IMR-90 (cell line): ENCODE data around the gene FOXC1. TPM values are rescaled to one million over a fixed set of nuclear protein-coding genes. Genes with fewer than 3 reads are reported as not detected.

ENCODE experiments used
- ATAC-seq: fragments of 200-7000 bp; cut with Tn5 transposase; 2 replicates; pipeline ENCODE4 v1.9.1; 2020; ENCODE audit warnings: low read depth, mild to moderate bottlenecking, moderate library complexity
- BruUV-seq: library from RNA; stranded (reverse); fragments of 400-500 nt; replicated peaks from 2 replicates; lab custom pipeline; 2021; lab: Mats Ljungman, UMichigan
- CTCF ChIA-PET: fragments of 300-600 bp; formaldehyde crosslinking; extraction: SDS; loops from one replicate; lab custom pipeline; 2021; ENCODE audit warnings: antibody characterized with exemption; lab: Yijun Ruan, JAX
- POLR2A ChIA-PET: fragments of 300-600 bp; sonication (Branson Sonifier 250); formaldehyde crosslinking; loops from one replicate; lab custom pipeline; 2022; ENCODE audit warnings: antibody characterized with exemption; ENCODE audit not compliant: unreplicated experiment; lab: Charles Lee
- DNase-seq: peaks from one replicate; pipeline ENCODE4 v3.0.0; 2013
- H2AFZ ChIP-seq: replicated peaks from 2 replicates; pipeline ENCODE3; 2013; ENCODE audit warnings: low read length, mild to moderate bottlenecking; ENCODE audit not compliant: poor library complexity
- H2AK5ac ChIP-seq: 2 replicates; pipeline ENCODE4 v1.6.1; 2013; ENCODE audit warnings: low read depth, low read length, inconsistent platforms
- H2AK9ac ChIP-seq: replicated peaks from 2 replicates; pipeline ENCODE3; 2013; ENCODE audit warnings: mild to moderate bottlenecking, low read depth, low read length, moderate library complexity; ENCODE audit not compliant: poor library complexity
- H2BK120ac ChIP-seq: 2 replicates; pipeline ENCODE4 v1.6.1; 2013; ENCODE audit warnings: low read depth, low read length, inconsistent platforms
- H2BK15ac ChIP-seq: 3 replicates; pipeline ENCODE4 v1.6.1; 2013; ENCODE audit warnings: low read depth, low read length, inconsistent platforms
- H2BK20ac ChIP-seq: 2 replicates; pipeline ENCODE4 v1.6.1; 2013; ENCODE audit warnings: low read depth, mild to moderate bottlenecking, inconsistent platforms, low read length, moderate library complexity
- H2BK5ac ChIP-seq: 2 replicates; pipeline ENCODE4 v1.6.1; 2013; ENCODE audit warnings: mild to moderate bottlenecking, low read depth, low read length, inconsistent platforms; ENCODE audit not compliant: poor library complexity, severe bottlenecking
- H3K14ac ChIP-seq: replicated peaks from 2 replicates; pipeline ENCODE4 v1.6.1; 2013; ENCODE audit warnings: low read depth, low read length, inconsistent platforms
- H3K18ac ChIP-seq: 2 replicates; pipeline ENCODE4 v1.6.1; 2013; ENCODE audit warnings: low read depth, low read length, control low read depth
- H3K23ac ChIP-seq: 2 replicates; pipeline ENCODE4 v1.6.1; 2013; ENCODE audit warnings: low read depth, low read length, inconsistent platforms
- H3K27ac ChIP-seq: 2 replicates; pipeline ENCODE4 v1.5.1; 2013; ENCODE audit warnings: mild to moderate bottlenecking, control low read depth, low read length; ENCODE audit not compliant: insufficient read depth
- H3K27me3 ChIP-seq: 2 replicates; pipeline ENCODE4 v1.6.1; 2013; ENCODE audit warnings: low read length; ENCODE audit not compliant: control insufficient read depth, insufficient read depth
- H3K36me3 ChIP-seq: 2 replicates; pipeline ENCODE4 v1.6.1; 2013; ENCODE audit warnings: low read length, mixed read lengths; ENCODE audit not compliant: control insufficient read depth, insufficient read depth
- H3K4ac ChIP-seq: 2 replicates; pipeline ENCODE4 v1.6.1; 2013; ENCODE audit warnings: low read depth, low read length, inconsistent platforms
- H3K4me1 ChIP-seq: 2 replicates; pipeline ENCODE4 v1.6.1; 2013; ENCODE audit warnings: low read length, mixed read lengths; ENCODE audit not compliant: control insufficient read depth, insufficient read depth
- H3K4me2 ChIP-seq: 2 replicates; pipeline ENCODE4 v1.6.1; 2013; ENCODE audit warnings: low read depth, mild to moderate bottlenecking, control low read depth, low read length, moderate library complexity
- H3K4me3 ChIP-seq: 2 replicates; pipeline ENCODE4 v1.5.1; 2013; ENCODE audit warnings: low read depth, mild to moderate bottlenecking, control low read depth, low read length, moderate library complexity; ENCODE audit not compliant: insufficient read depth
- H3K56ac ChIP-seq: 2 replicates; pipeline ENCODE4 v1.6.1; 2013; ENCODE audit warnings: low read length, inconsistent platforms; ENCODE audit not compliant: insufficient read depth; ENCODE audit errors: extremely low read depth
- H3K79me1 ChIP-seq, 2 experiments: 2 replicates each; pipeline ENCODE4 v1.6.1; 2013; ENCODE audit warnings: low read length in 2 of 2, inconsistent platforms in 1 of 2, low read depth in 1 of 2
- H3K9ac ChIP-seq: 2 replicates; pipeline ENCODE4 v1.6.1; 2013; ENCODE audit warnings: low read depth, low read length, control low read depth
- H3K9me1 ChIP-seq: 2 replicates; pipeline ENCODE4 v1.6.1; 2013; ENCODE audit warnings: low read length, inconsistent platforms; ENCODE audit not compliant: insufficient read depth
- H3K9me3 ChIP-seq: 2 replicates; pipeline ENCODE4 v1.6.1; 2013; ENCODE audit warnings: low read length; ENCODE audit not compliant: control insufficient read depth, insufficient read depth
- H4K20me1 ChIP-seq: 2 replicates; pipeline ENCODE4 v1.6.1; 2013; ENCODE audit warnings: low read length, inconsistent platforms; ENCODE audit not compliant: insufficient read depth
- H4K5ac ChIP-seq: 2 replicates; pipeline ENCODE4 v1.6.1; 2013; ENCODE audit warnings: mild to moderate bottlenecking, low read depth, low read length, control low read depth
- H4K8ac ChIP-seq, 2 experiments: 2 replicates each; pipeline ENCODE4 v1.6.1; 2013; ENCODE audit warnings: low read depth in 2 of 2, low read length in 2 of 2, control low read depth in 1 of 2, inconsistent platforms in 1 of 2
- H4K91ac ChIP-seq: 2 replicates; pipeline ENCODE4 v1.6.1; 2013; ENCODE audit warnings: low read depth, low read length, inconsistent platforms; ENCODE audit not compliant: insufficient read depth
- BHLHE40 ChIP-seq: fragments of 150-350 bp; IDR thresholded peaks from 2 replicates; pipeline ENCODE4 v1.6.1; 2016; ENCODE audit warnings: mild to moderate bottlenecking, low read depth, low read length
- CEBPB ChIP-seq: IDR thresholded peaks from 2 replicates; pipeline ENCODE4 v1.6.1; 2012; ENCODE audit warnings: low read depth, low read length, improper control_type of control experiment
- CHD1 ChIP-seq: IDR thresholded peaks from 2 replicates; pipeline ENCODE4 v1.6.1; 2012; ENCODE audit warnings: low read depth, low read length, improper control_type of control experiment
- FOS ChIP-seq: fragments of 150-350 bp; IDR thresholded peaks from 2 replicates; pipeline ENCODE4 v1.6.1; 2016; ENCODE audit warnings: low read depth, low read length
- MAFK ChIP-seq: IDR thresholded peaks from 2 replicates; pipeline ENCODE4 v1.6.1; 2012; ENCODE audit warnings: low read depth, low read length, improper control_type of control experiment
- MAZ ChIP-seq: IDR thresholded peaks from 2 replicates; pipeline ENCODE4 v1.6.1; 2012; ENCODE audit warnings: low read depth, mild to moderate bottlenecking, low read length, improper control_type of control experiment, moderate library complexity, borderline replicate concordance
- MXI1 ChIP-seq: IDR thresholded peaks from 2 replicates; pipeline ENCODE4 v1.6.1; 2012; ENCODE audit warnings: low read depth, mild to moderate bottlenecking, low read length, moderate library complexity, borderline replicate concordance
- NFE2L2 ChIP-seq: fragments of 150-350 bp; IDR thresholded peaks from 2 replicates; pipeline ENCODE4 v1.6.1; 2016; ENCODE audit warnings: low read depth, mild to moderate bottlenecking, low read length
- POLR2A ChIP-seq: IDR thresholded peaks from 2 replicates; pipeline ENCODE4 v1.6.1; 2012; ENCODE audit warnings: mild to moderate bottlenecking, low read depth, low read length
- RAD21 ChIP-seq: IDR thresholded peaks from 2 replicates; pipeline ENCODE4 v1.6.1; 2012; ENCODE audit warnings: low read length, improper control_type of control experiment
- RCOR1 ChIP-seq: IDR thresholded peaks from 2 replicates; pipeline ENCODE4 v1.6.1; 2012; ENCODE audit warnings: mild to moderate bottlenecking, low read length, improper control_type of control experiment; ENCODE audit not compliant: insufficient replicate concordance
- RFX5 ChIP-seq: IDR thresholded peaks from 2 replicates; pipeline ENCODE4 v1.8.0; 2012; ENCODE audit warnings: low read depth, mild to moderate bottlenecking, low read length, moderate library complexity
- SMC3 ChIP-seq: fragments of 150-350 bp; IDR thresholded peaks from 2 replicates; pipeline ENCODE4 v1.6.1; 2016; ENCODE audit warnings: low read depth, mild to moderate bottlenecking, antibody characterized with exemption, low read length, moderate library complexity
- WGBS, 2 experiments: methylation state at CpG; one replicate each; pipeline versions ENCODE4 v1.1.5 to v1.1.7; 2013; ENCODE audit warnings: missing lambda C conversion rate in 2 of 2; ENCODE audit not compliant: insufficient read length in 1 of 2; ENCODE audit errors: extremely low coverage in 2 of 2; 5-methylcytosine and 5-hydroxymethylcytosine counted together
- dilution Hi-C: fragments of 300-500 bp; cut with HindIII; formaldehyde crosslinking; loops from one replicate; pipeline ENCODE4 v1.14.3; 2018; ENCODE audit warnings: low sequenced_read_pairs; ENCODE audit not compliant: unreplicated experiment
- in situ Hi-C: fragments of 300-500 bp; cut with MboI; formaldehyde crosslinking; loops from 3 replicates; pipeline ENCODE4 v1.14.3; 2019; ENCODE audit warnings: low sequenced_read_pairs, inconsistent platforms, mixed read lengths
- intact Hi-C: fragments of 100-400 bp; cut with micrococcal nuclease; formaldehyde crosslinking; loops from 2 replicates; pipeline ENCODE4 v1.10.0; 2022
- polyA plus RNA-seq, 3 experiments: library from polyadenylated mRNA; depleted of rRNA; stranded (reverse); fragments of >200 nt; gene quantifications; 2 replicates each; pipeline ENCODE4 v1.2.3, GENCODE V29; 2012; ENCODE audit warnings: low replicate concordance in 1 of 3
- total RNA-seq: library from RNA; depleted of rRNA; stranded (reverse); fragments of >200 nt; gene quantifications from 2 replicates; pipeline ENCODE4 v1.2.3, GENCODE V29; 2012
- TF ChIP-seq, protein P1 (sequence below): fragments of 150-350 bp; IDR thresholded peaks from 2 replicates; pipeline ENCODE4 v1.6.1; 2017; ENCODE audit warnings: mild to moderate bottlenecking, antibody characterized with exemption, low read length, low read depth
- TF ChIP-seq, protein P2 (sequence below): conservative IDR thresholded peaks from 2 replicates; pipeline ENCODE4 v1.5.1; 2012; ENCODE audit warnings: mild to moderate bottlenecking, low read depth, low read length, improper control_type of control experiment
- TF ChIP-seq, protein P3 (sequence below): fragments of 150-350 bp; IDR thresholded peaks from 2 replicates; pipeline ENCODE4 v1.6.1; 2016; ENCODE audit warnings: low read depth, mild to moderate bottlenecking, low read length, moderate library complexity, borderline replicate concordance

FOXC1 gene
- total and polyA plus RNA-seq, 2 of the 4 experiments (the other 2 are of a cell fraction) = 1.3 to 4.0 TPM

DNA sequence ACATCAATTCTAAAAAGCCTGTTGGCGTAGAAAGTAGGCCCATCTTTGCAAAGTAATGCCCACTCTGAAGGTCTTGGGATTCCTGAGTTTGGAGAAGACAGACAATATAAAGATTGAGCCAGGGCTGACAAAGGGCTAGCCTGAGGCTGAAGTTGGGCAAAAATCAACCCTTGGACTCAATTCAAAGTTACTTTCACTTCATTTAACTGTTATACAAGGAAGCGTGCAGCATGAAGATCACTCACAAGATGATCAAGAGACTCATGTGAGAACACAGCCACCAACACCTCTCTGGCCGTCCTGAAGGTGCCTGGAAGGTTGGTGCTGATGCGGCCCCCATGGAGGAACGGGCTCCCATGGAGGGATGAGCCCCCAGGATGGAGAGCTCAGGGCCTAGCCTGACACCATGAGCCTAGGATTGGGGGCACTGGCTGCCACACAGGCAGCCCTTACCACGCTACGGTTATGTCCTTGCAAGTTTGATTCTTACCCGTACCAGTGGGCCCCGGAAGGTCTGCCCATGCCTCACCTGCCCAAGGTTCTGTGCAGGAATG lies 26.6 kb downstream of the FOXC1 start:
- Histone ChIP-seq H2BK15ac (no peak overlapping the region), H3K27me3 (no peaks in the 10 kb centered on the region), H3K9me1 (no peaks in the 10 kb centered on the region; the same call in 1 of the 2 replicates), H3K18ac (no peak overlapping the region; the same call in 1 of the 2 replicates), H2BK20ac (no peak overlapping the region), H2BK5ac (no peak overlapping the region), H3K27ac (no peak overlapping the region), H4K5ac (no peak overlapping the region; the same call in none of the 2 replicates), H3K36me3 (no peaks in the 10 kb centered on the region), H2AK5ac (no peak overlapping the region), H2AFZ (no peak overlapping the region), H3K56ac (no peak overlapping the region), H3K14ac (no peak overlapping the region), H3K4me1 (peaks cover 8% of the 10 kb centered on the region; the same call in 1 of the 2 replicates), H3K4ac (no peak overlapping the region), H2BK120ac (no peak overlapping the region), H3K9ac (no peak overlapping the region), H3K79me1 (no peaks in the 10 kb centered on the region), H3K4me2 (no peak overlapping the region), H3K9me3 (no peaks in the 10 kb centered on the region), H4K8ac (no peak overlapping the region), H3K4me3 (no peak overlapping the region), H4K20me1 (no peaks in the 10 kb centered on the region), H4K91ac (no peak overlapping the region), H2AK9ac (no peak overlapping the region), H3K23ac (no peak overlapping the region)
- DNase-seq = no peak
- intact Hi-C loops (no loop called here), in situ Hi-C loops (no loop called here), dilution Hi-C loops (no loop called here)
- 82% methylated on average over 4 of the region's 9 CpGs; no CpG with 5 or more reads in 1 of the 2 experiments for WGBS, 2 experiments
- TF ChIP-seq CEBPB (no peak), NFE2L2 (no peak), MXI1 (no peak), CHD1 (no peak), FOS (no peak), SMC3 (no peak), MAFK (no peak), POLR2A (no peak), MAZ (no peak), BHLHE40 (no peak), RCOR1 (no peak), RAD21 (no peak), RFX5 (no peak)
- TF ChIP-seq, protein P1, sequence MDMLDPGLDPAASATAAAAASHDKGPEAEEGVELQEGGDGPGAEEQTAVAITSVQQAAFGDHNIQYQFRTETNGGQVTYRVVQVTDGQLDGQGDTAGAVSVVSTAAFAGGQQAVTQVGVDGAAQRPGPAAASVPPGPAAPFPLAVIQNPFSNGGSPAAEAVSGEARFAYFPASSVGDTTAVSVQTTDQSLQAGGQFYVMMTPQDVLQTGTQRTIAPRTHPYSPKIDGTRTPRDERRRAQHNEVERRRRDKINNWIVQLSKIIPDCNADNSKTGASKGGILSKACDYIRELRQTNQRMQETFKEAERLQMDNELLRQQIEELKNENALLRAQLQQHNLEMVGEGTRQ = no peak
- TF ChIP-seq, protein P2, sequence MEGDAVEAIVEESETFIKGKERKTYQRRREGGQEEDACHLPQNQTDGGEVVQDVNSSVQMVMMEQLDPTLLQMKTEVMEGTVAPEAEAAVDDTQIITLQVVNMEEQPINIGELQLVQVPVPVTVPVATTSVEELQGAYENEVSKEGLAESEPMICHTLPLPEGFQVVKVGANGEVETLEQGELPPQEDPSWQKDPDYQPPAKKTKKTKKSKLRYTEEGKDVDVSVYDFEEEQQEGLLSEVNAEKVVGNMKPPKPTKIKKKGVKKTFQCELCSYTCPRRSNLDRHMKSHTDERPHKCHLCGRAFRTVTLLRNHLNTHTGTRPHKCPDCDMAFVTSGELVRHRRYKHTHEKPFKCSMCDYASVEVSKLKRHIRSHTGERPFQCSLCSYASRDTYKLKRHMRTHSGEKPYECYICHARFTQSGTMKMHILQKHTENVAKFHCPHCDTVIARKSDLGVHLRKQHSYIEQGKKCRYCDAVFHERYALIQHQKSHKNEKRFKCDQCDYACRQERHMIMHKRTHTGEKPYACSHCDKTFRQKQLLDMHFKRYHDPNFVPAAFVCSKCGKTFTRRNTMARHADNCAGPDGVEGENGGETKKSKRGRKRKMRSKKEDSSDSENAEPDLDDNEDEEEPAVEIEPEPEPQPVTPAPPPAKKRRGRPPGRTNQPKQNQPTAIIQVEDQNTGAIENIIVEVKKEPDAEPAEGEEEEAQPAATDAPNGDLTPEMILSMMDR = no peak
- TF ChIP-seq, protein P3, sequence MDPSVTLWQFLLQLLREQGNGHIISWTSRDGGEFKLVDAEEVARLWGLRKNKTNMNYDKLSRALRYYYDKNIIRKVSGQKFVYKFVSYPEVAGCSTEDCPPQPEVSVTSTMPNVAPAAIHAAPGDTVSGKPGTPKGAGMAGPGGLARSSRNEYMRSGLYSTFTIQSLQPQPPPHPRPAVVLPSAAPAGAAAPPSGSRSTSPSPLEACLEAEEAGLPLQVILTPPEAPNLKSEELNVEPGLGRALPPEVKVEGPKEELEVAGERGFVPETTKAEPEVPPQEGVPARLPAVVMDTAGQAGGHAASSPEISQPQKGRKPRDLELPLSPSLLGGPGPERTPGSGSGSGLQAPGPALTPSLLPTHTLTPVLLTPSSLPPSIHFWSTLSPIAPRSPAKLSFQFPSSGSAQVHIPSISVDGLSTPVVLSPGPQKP = no peak
- ChIA-PET POLR2A (interaction anchor here (0.5 kb wide), 1 partner anchor 337 kb away, joined by 3 read pairs; no protein-coding TSS in a partner anchor), CTCF (no interaction called here)
- no peak for ATAC-seq
- no TSS peak for BruUV-seq
